Measurements from ENCODE around the gene FILIP1. TPM values are rescaled to one million over a fixed set of nuclear protein-coding genes. Genes with fewer than 3 reads are reported as not detected.

Gene FILIP1
- total RNA-seq, 3 donors from 2014 or later = 2.9 to 4.3 (median 4.3) TPM

- no peaks in the 10 kb centered on the region for H3K9me3 ChIP-seq
- H3K4me3 ChIP-seq = peak overlapping the region; percentile 82 to 91 (median 89)
- no peaks in the 10 kb centered on the region for H3K36me3 ChIP-seq
- intact Hi-C loops (cut with DNase I; ENCODE audit: low total_unique reads) = no loop called here
- DNase-seq (ENCODE audit: low spot score in 2 of 2) = no peak
- H3K4me1 ChIP-seq = peaks cover 0 to 48% of the 10 kb centered on the region in 2 donors
- H3K27me3 ChIP-seq = no peaks in the 10 kb centered on the region
- no peak for TF ChIP-seq POLR2A (IDR thresholded peaks at IDR 0.05)
- TF ChIP-seq POLR2AphosphoS5 (IDR thresholded peaks at IDR 0.05) = no peak
- TF ChIP-seq CTCF (IDR thresholded peaks at IDR 0.05) = no peak
- no peak overlapping the region for H3K27ac ChIP-seq
Measured at GRCh38 chr6:75282706-75283105, 210.9 kb downstream of the FILIP1 start.

- intact Hi-C loops (cut with DNase I; ENCODE audit: low total_unique reads) = no loop called here
- TF ChIP-seq POLR2AphosphoS5 (IDR thresholded peaks at IDR 0.05) = no peak
- Histone ChIP-seq H3K27ac (no peak overlapping the region), H3K9me3 (no peaks in the 10 kb centered on the region), H3K4me3 (peak overlapping the region in 1 of 3 donors; percentile 91), H3K27me3 (no peaks in the 10 kb centered on the region), H3K36me3 (no peaks in the 10 kb centered on the region), H3K4me1 (peaks cover 0 to 48% of the 10 kb centered on the region in 2 donors)
- no peak for DNase-seq (ENCODE audit: low spot score in 2 of 2)
Measured at GRCh38 chr6:75281653-75282052, 211.9 kb downstream of the FILIP1 start.

GRCh38 chr6:75280131-75280855, 213.3 kb downstream of the FILIP1 start:
- H3K4me3 ChIP-seq = peak overlapping the region in 2 of 3 donors; percentile 3 to 13
- TF ChIP-seq POLR2AphosphoS5 (IDR thresholded peaks at IDR 0.05) (no peak), POLR2A (IDR thresholded peaks at IDR 0.05) (no peak), CTCF (IDR thresholded peaks at IDR 0.05) (no peak)
- H3K36me3 ChIP-seq = no peaks in the 10 kb centered on the region
- no peak for DNase-seq (ENCODE audit: low spot score in 2 of 2)
- intact Hi-C loops (cut with DNase I; ENCODE audit: low total_unique reads) = no loop called here
- H3K27me3 ChIP-seq = no peaks in the 10 kb centered on the region
- H3K4me1 ChIP-seq = peaks cover 0 to 38% of the 10 kb centered on the region in 2 donors
- no peaks in the 10 kb centered on the region for H3K9me3 ChIP-seq
- H3K27ac ChIP-seq = peak overlapping the region in 1 of 2 donors; percentile 40

- intact Hi-C loops (cut with DNase I; ENCODE audit: low total_unique reads) = no loop called here
- no peak for DNase-seq (ENCODE audit: low spot score in 2 of 2)
Measured at GRCh38 chr6:75279418-75279817, 214.2 kb downstream of the FILIP1 start.

GRCh38 chr6:75278474-75279077, 215.0 kb downstream of the FILIP1 start:
- H3K27me3 ChIP-seq = no peaks in the 10 kb centered on the region
- H3K4me1 ChIP-seq = peaks cover 0 to 38% of the 10 kb centered on the region in 2 donors
- no peak overlapping the region for H3K4me3 ChIP-seq
- H3K36me3 ChIP-seq = no peaks in the 10 kb centered on the region
- no peaks in the 10 kb centered on the region for H3K9me3 ChIP-seq
- intact Hi-C loops (cut with DNase I; ENCODE audit: low total_unique reads) = no loop called here
- H3K27ac ChIP-seq = no peak overlapping the region
- no peak for TF ChIP-seq POLR2A (IDR thresholded peaks at IDR 0.05)
- TF ChIP-seq POLR2AphosphoS5 (IDR thresholded peaks at IDR 0.05) = no peak
- no peak for TF ChIP-seq CTCF (IDR thresholded peaks at IDR 0.05)
- no peak for DNase-seq (ENCODE audit: low spot score in 2 of 2)

More at GRCh38 chr6:75279418-75279817, 214.2 kb downstream of the FILIP1 start:
- Histone ChIP-seq H3K27ac (no peak overlapping the region), H3K4me3 (no peak overlapping the region), H3K36me3 (no peaks in the 10 kb centered on the region), H3K9me3 (no peaks in the 10 kb centered on the region), H3K4me1 (peaks cover 0 to 38% of the 10 kb centered on the region in 2 donors), H3K27me3 (no peaks in the 10 kb centered on the region)
- TF ChIP-seq POLR2A (IDR thresholded peaks at IDR 0.05) = no peak
- TF ChIP-seq POLR2AphosphoS5 (IDR thresholded peaks at IDR 0.05) = no peak
- TF ChIP-seq CTCF (IDR thresholded peaks at IDR 0.05) = no peak
